SK-N-MC (cell line): ENCODE data around the gene STAT5B.

Source experiments
- EZH2 ChIP-seq: fragments of 200-600 bp; sonication (generic); IDR thresholded peaks from one replicate; pipeline ENCODE4 v1.6.1; 2017; ENCODE audit warnings: antibody characterized with exemption
- FOXP2 ChIP-seq: optimal IDR thresholded peaks from 2 replicates; pipeline ENCODE3; 2011; ENCODE audit warnings: mild to moderate bottlenecking, moderate library complexity; ENCODE audit not compliant: insufficient read depth; ENCODE audit errors: extremely low read length, control extremely low read depth
- POLR2AphosphoS5 ChIP-seq: IDR thresholded peaks from 2 replicates; pipeline ENCODE4 v1.6.1; 2012; ENCODE audit warnings: mild to moderate bottlenecking, low read depth, low read length, borderline replicate concordance

- no peak for TF ChIP-seq FOXP2
- TF ChIP-seq POLR2AphosphoS5 = no peak
- no peak for TF ChIP-seq EZH2
Measured at GRCh38 chr17:42198897-42199296, 77.3 kb downstream of the STAT5B start.
